GM12891 (cell line): ENCODE data around the gene MMRN2.
"Not testable (repeated sequence)": the region's sequence is repeated elsewhere in the genome, so short reads cannot be mapped to it uniquely, and the experiment has no call there.

Experiments used
- POLR2A ChIP-seq: IDR thresholded peaks from 2 replicates; pipeline ENCODE4 v1.6.1; 2011; ENCODE audit warnings: low read depth, low read length, control low read depth
- POLR2AphosphoS5 ChIP-seq: IDR thresholded peaks from 2 replicates; pipeline ENCODE4 v1.6.1; 2011; ENCODE audit warnings: low read depth, low read length, control low read depth
- POU2F2 ChIP-seq: IDR thresholded peaks from 2 replicates; pipeline ENCODE4 v1.6.1; 2011; ENCODE audit warnings: low read depth, mild to moderate bottlenecking, control low read depth, low read length, moderate library complexity
- SPI1 ChIP-seq: IDR thresholded peaks from 2 replicates; pipeline ENCODE4 v1.6.1; 2011; ENCODE audit warnings: low read depth, low read length, control low read depth
- TAF1 ChIP-seq: IDR thresholded peaks from 2 replicates; pipeline ENCODE4 v1.6.1; 2011; ENCODE audit warnings: low read depth, low read length, control low read depth

GRCh38 chr10:86999802-87000403, 42.5 kb upstream of the MMRN2 start:
- TF ChIP-seq POLR2A, POLR2AphosphoS5, SPI1, TAF1, POU2F2: not testable (repeated sequence)
